Naive B cell (primary cell): ENCODE results near the gene AQP12A. TPM values are rescaled to one million over a fixed set of nuclear protein-coding genes. Genes with fewer than 3 reads are reported as not detected.

ENCODE experiments used
- ATAC-seq, 2 donors: fragments of 150-1000 bp; cut with Tn5 transposase; 2 replicates each; pipeline ENCODE4 v1.10.0; 2021; ENCODE audit warnings: low read depth in 2 of 2, mild to moderate bottlenecking in 2 of 2, moderate library complexity in 2 of 2
- DNase-seq: peaks from one replicate; pipeline ENCODE4 v3.0.0; 2022
- H3K27ac Mint-ChIP-seq, 6 donors: one replicate each; pipeline ENCODE4 v1.8.0; 2020 to 2022; ENCODE audit warnings: mild to moderate bottlenecking in 6 of 6, mixed read lengths in 6 of 6, moderate library complexity in 5 of 6, inconsistent platforms in 2 of 6
- H3K27me3 Mint-ChIP-seq, 3 donors: one replicate each; pipeline ENCODE4 v1.8.0; 2021 to 2022; ENCODE audit warnings: mixed read lengths in 3 of 3, mild to moderate bottlenecking in 1 of 3
- H3K36me3 Mint-ChIP-seq, 2 donors: one replicate each; pipeline ENCODE4 v1.8.0; 2020 to 2022; ENCODE audit warnings: mixed read lengths in 2 of 2, inconsistent platforms in 1 of 2, mild to moderate bottlenecking in 1 of 2
- H3K4me1 Mint-ChIP-seq, 3 donors: one replicate each; pipeline ENCODE4 v1.8.0; 2020 to 2022; ENCODE audit warnings: mixed read lengths in 3 of 3, inconsistent platforms in 1 of 3, mild to moderate bottlenecking in 1 of 3, moderate library complexity in 1 of 3
- H3K4me3 Mint-ChIP-seq, 8 donors: one replicate each; pipeline ENCODE4 v1.8.0; 2020 to 2022; ENCODE audit warnings: mild to moderate bottlenecking in 8 of 8, mixed read lengths in 8 of 8, moderate library complexity in 8 of 8, inconsistent platforms in 2 of 8
- H3K9me3 Mint-ChIP-seq, 7 donors: one replicate each; pipeline ENCODE4 v1.8.0; 2020 to 2022; ENCODE audit warnings: mixed read lengths in 7 of 7, mild to moderate bottlenecking in 5 of 7, inconsistent platforms in 2 of 7, moderate library complexity in 1 of 7
- polyA plus RNA-seq, 6 donors: library from polyadenylated mRNA; unstranded; fragments of 300-500 nt; fragmentation: Illumina TruSeq; gene quantifications; one replicate each; pipeline ENCODE4 v1.2.3, GENCODE V29; 2021; ENCODE audit warnings: low read depth in 6 of 6

Gene AQP12A
- polyA plus RNA-seq, 6 donors from 2014 or later: not detected

- Mint-ChIP-seq H3K36me3 (no peaks in the 10 kb centered on the region), H3K9me3 (peaks cover 0 to 2% (median 0%) of the 10 kb centered on the region in 7 donors), H3K4me1 (no peaks in the 10 kb centered on the region), H3K4me3 (no peak overlapping the region), H3K27ac (no peak overlapping the region), H3K27me3 (peaks cover 4 to 10% (median 7%) of the 10 kb centered on the region in 3 donors)
- ATAC-seq (no peak), DNase-seq (no peak)
Observed at GRCh38 chr2:240731178-240731545, 39.5 kb downstream of the AQP12A start.

- Mint-ChIP-seq H3K4me1 (no peaks in the 10 kb centered on the region), H3K27ac (no peak overlapping the region), H3K27me3 (peaks cover 4 to 10% (median 7%) of the 10 kb centered on the region in 3 donors), H3K4me3 (no peak overlapping the region), H3K9me3 (peaks cover 0 to 2% (median 0%) of the 10 kb centered on the region in 7 donors), H3K36me3 (no peaks in the 10 kb centered on the region)
- ATAC-seq (no peak), DNase-seq (no peak)
Observed at GRCh38 chr2:240732184-240732583, 40.5 kb downstream of the AQP12A start.

- DNase-seq: no peak
- Mint-ChIP-seq H3K9me3 (peaks cover 0 to 2% (median 0%) of the 10 kb centered on the region in 7 donors), H3K36me3 (no peaks in the 10 kb centered on the region), H3K27me3 (peaks cover 3 to 7% (median 4%) of the 10 kb centered on the region in 3 donors), H3K4me1 (no peaks in the 10 kb centered on the region), H3K27ac (no peak overlapping the region), H3K4me3 (no peak overlapping the region)
- no peak for ATAC-seq
Observed at GRCh38 chr2:240732911-240733622, 41.4 kb downstream of the AQP12A start.

- ATAC-seq: peak in 1 of 2 donors; percentile 47
- no peak overlapping the region for H3K4me3 Mint-ChIP-seq
Observed at GRCh38 chr2:240733803-240734495, 42.3 kb downstream of the AQP12A start.

GRCh38 chr2:240734756-240735155, 43.1 kb downstream of the AQP12A start:
- Mint-ChIP-seq H3K36me3 (no peaks in the 10 kb centered on the region), H3K9me3 (no peaks in the 10 kb centered on the region), H3K27ac (no peak overlapping the region), H3K4me3 (no peak overlapping the region), H3K4me1 (no peaks in the 10 kb centered on the region), H3K27me3 (peaks cover 0 to 7% (median 0%) of the 10 kb centered on the region in 3 donors)
- ATAC-seq (no peak), DNase-seq (no peak)

More at GRCh38 chr2:240733803-240734495, 42.3 kb downstream of the AQP12A start:
- DNase-seq: peak; percentile 11
- H3K27ac Mint-ChIP-seq: no peak overlapping the region
- H3K36me3 Mint-ChIP-seq: no peaks in the 10 kb centered on the region
- H3K9me3 Mint-ChIP-seq: peaks cover 0 to 2% (median 0%) of the 10 kb centered on the region in 7 donors
- peaks cover 0 to 5% (median 0%) of the 10 kb centered on the region in 3 donors for H3K27me3 Mint-ChIP-seq
- H3K4me1 Mint-ChIP-seq: no peaks in the 10 kb centered on the region

- peaks cover 0 to 9% (median 0%) of the 10 kb centered on the region in 3 donors for H3K27me3 Mint-ChIP-seq
- no peaks in the 10 kb centered on the region for H3K9me3 Mint-ChIP-seq
- DNase-seq: no peak
- no peaks in the 10 kb centered on the region for H3K4me1 Mint-ChIP-seq
- ATAC-seq: no peak
- no peak overlapping the region for H3K27ac Mint-ChIP-seq
- no peak overlapping the region for H3K4me3 Mint-ChIP-seq
- H3K36me3 Mint-ChIP-seq: no peaks in the 10 kb centered on the region
Observed at GRCh38 chr2:240735476-240735875, 43.8 kb downstream of the AQP12A start.

- H3K36me3 Mint-ChIP-seq: no peaks in the 10 kb centered on the region
- H3K27me3 Mint-ChIP-seq: peaks cover 0 to 9% (median under 1%) of the 10 kb centered on the region in 3 donors
- H3K9me3 Mint-ChIP-seq: no peaks in the 10 kb centered on the region
- no peak overlapping the region for H3K4me3 Mint-ChIP-seq
- DNase-seq: no peak
- H3K4me1 Mint-ChIP-seq: no peaks in the 10 kb centered on the region
- no peak for ATAC-seq
- peak overlapping the region in 1 of 6 donors; percentile 20 for H3K27ac Mint-ChIP-seq
Observed at GRCh38 chr2:240736281-240737250, 44.9 kb downstream of the AQP12A start.

GRCh38 chr2:240737512-240737911, 45.8 kb downstream of the AQP12A start:
- no peaks in the 10 kb centered on the region for H3K36me3 Mint-ChIP-seq
- DNase-seq (no peak), ATAC-seq (no peak)
- no peak overlapping the region for H3K27ac Mint-ChIP-seq
- H3K4me3 Mint-ChIP-seq: no peak overlapping the region
- peaks cover 0 to 9% (median 5%) of the 10 kb centered on the region in 3 donors for H3K27me3 Mint-ChIP-seq
- no peaks in the 10 kb centered on the region for H3K4me1 Mint-ChIP-seq
- H3K9me3 Mint-ChIP-seq: no peaks in the 10 kb centered on the region

GRCh38 chr2:240737958-240738357, 46.3 kb downstream of the AQP12A start:
- Mint-ChIP-seq H3K36me3 (no peaks in the 10 kb centered on the region), H3K4me1 (no peaks in the 10 kb centered on the region), H3K9me3 (no peaks in the 10 kb centered on the region), H3K27me3 (peaks cover 0 to 9% (median 5%) of the 10 kb centered on the region in 3 donors), H3K27ac (no peak overlapping the region), H3K4me3 (no peak overlapping the region)
- DNase-seq (no peak), ATAC-seq (no peak)

- H3K36me3 Mint-ChIP-seq: no peaks in the 10 kb centered on the region
- H3K27me3 Mint-ChIP-seq: peaks cover 0 to 9% (median 5%) of the 10 kb centered on the region in 3 donors
- no peak overlapping the region for H3K4me3 Mint-ChIP-seq
- DNase-seq (no peak), ATAC-seq (no peak)
- H3K9me3 Mint-ChIP-seq: no peaks in the 10 kb centered on the region
- H3K4me1 Mint-ChIP-seq: no peaks in the 10 kb centered on the region
- H3K27ac Mint-ChIP-seq: peak overlapping the region in 1 of 6 donors; percentile 28
Observed at GRCh38 chr2:240739797-240740196, 48.1 kb downstream of the AQP12A start.

GRCh38 chr2:240741091-240741490, 49.4 kb downstream of the AQP12A start:
- ATAC-seq (no peak), DNase-seq (no peak)
- Mint-ChIP-seq H3K36me3 (no peaks in the 10 kb centered on the region), H3K4me1 (no peaks in the 10 kb centered on the region), H3K27me3 (peaks cover 0 to 9% (median 5%) of the 10 kb centered on the region in 3 donors), H3K4me3 (no peak overlapping the region), H3K9me3 (no peaks in the 10 kb centered on the region), H3K27ac (peak overlapping the region in 1 of 6 donors; percentile 62)

- H3K36me3 Mint-ChIP-seq: no peaks in the 10 kb centered on the region
- H3K27ac Mint-ChIP-seq: peak overlapping the region in 1 of 6 donors; percentile 83
Observed at GRCh38 chr2:240742602-240743095, 51.0 kb downstream of the AQP12A start.

GRCh38 chr2:240745456-240745855, 53.8 kb downstream of the AQP12A start:
- no peak for DNase-seq
- peaks cover 0 to 7% (median 5%) of the 10 kb centered on the region in 3 donors for H3K27me3 Mint-ChIP-seq
- no peaks in the 10 kb centered on the region for H3K4me1 Mint-ChIP-seq
- no peak for ATAC-seq
- no peak overlapping the region for H3K27ac Mint-ChIP-seq
- no peaks in the 10 kb centered on the region for H3K36me3 Mint-ChIP-seq
- H3K4me3 Mint-ChIP-seq: no peak overlapping the region
- H3K9me3 Mint-ChIP-seq: no peaks in the 10 kb centered on the region

More at GRCh38 chr2:240742602-240743095, 51.0 kb downstream of the AQP12A start:
- ATAC-seq (no peak), DNase-seq (no peak)
- Mint-ChIP-seq H3K27me3 (peaks cover 0 to 12% (median 5%) of the 10 kb centered on the region in 3 donors), H3K4me3 (peak overlapping the region in 1 of 8 donors; percentile 2), H3K4me1 (no peaks in the 10 kb centered on the region), H3K9me3 (no peaks in the 10 kb centered on the region)
